ENCODE measurements around the gene DUOX2. TPM values are rescaled to one million over a fixed set of nuclear protein-coding genes. Genes with fewer than 3 reads are reported as not detected.

The DUOX2 gene
- total RNA-seq, 2 donors from 2014 or later: 0.42 TPM; not detected in 1

DNA sequence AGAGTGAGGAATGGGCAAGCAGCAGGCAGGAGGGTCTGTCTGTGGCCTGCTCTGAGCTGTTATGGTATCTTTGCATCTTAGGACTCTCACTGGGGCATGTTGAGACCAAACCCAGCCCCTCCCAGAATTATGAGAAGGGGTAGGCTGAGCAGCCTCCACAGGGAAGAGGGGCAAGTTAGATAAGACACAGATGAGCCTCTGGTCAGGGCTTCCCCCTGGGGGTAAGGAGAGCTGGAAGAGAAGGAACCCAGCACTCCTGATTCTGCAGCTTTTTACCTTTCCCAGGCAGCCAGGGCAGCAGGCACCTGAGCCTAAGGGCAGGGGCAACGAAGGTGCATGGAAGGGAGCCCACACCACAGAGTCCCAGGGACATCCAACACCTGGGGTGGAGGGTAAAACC lies 35.1 kb upstream of the DUOX2 start:
- H3K36me3 ChIP-seq: no peaks in the 10 kb centered on the region
- H3K4me3 ChIP-seq: no peak overlapping the region
- no peaks in the 10 kb centered on the region for H3K9me3 ChIP-seq
- TF ChIP-seq CTCF (IDR thresholded peaks at IDR 0.05): no peak
- no peak for ATAC-seq (ENCODE audit: insufficient number of reproducible peaks, low FRiP score, low read depth)
- DNase-seq (ENCODE audit: low spot score): no peak
- no peak overlapping the region for H3K27ac ChIP-seq
- no peaks in the 10 kb centered on the region for H3K4me1 ChIP-seq (ENCODE audit: control insufficient read depth in 1 of 2, low read depth in 2 of 2)
- H3K27me3 ChIP-seq (replicated peaks; ENCODE audit: insufficient read depth): no peaks in the 10 kb centered on the region

- H3K9me3 ChIP-seq: no peaks in the 10 kb centered on the region
- no peaks in the 10 kb centered on the region for H3K27me3 ChIP-seq (replicated peaks; ENCODE audit: insufficient read depth)
- no peak overlapping the region for H3K27ac ChIP-seq
- no peaks in the 10 kb centered on the region for H3K4me1 ChIP-seq (ENCODE audit: control insufficient read depth in 1 of 2, low read depth in 2 of 2)
- ATAC-seq (ENCODE audit: insufficient number of reproducible peaks, low FRiP score, low read depth) (no peak), DNase-seq (ENCODE audit: low spot score) (no peak)
- H3K4me3 ChIP-seq: no peak overlapping the region
- no peaks in the 10 kb centered on the region for H3K36me3 ChIP-seq
- no peak for TF ChIP-seq CTCF (IDR thresholded peaks at IDR 0.05)
These were observed 34.4 kb upstream of the DUOX2 start for GRCh38 chr15:45148076-45149059.

DNA sequence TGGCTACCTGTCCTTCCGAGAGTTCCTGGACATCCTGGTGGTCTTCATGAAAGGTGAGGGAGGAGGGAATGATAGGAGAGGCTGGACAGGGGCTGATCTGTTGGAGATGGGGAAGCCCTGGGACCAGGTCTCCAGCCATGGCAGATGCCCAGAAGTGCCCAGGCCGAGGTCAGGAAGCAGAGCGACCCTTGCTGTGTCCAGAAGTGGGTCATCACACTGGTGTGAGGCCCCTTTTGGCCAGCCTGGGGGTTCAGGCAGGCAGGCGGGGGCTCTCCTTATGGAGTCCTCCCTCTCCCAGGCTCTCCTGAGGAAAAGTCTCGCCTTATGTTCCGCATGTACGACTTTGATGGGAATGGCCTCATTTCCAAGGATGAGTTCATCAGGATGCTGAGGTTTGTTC lies 33.6 kb upstream of the DUOX2 start:
- no peaks in the 10 kb centered on the region for H3K9me3 ChIP-seq
- H3K27me3 ChIP-seq (replicated peaks; ENCODE audit: insufficient read depth): no peaks in the 10 kb centered on the region
- DNase-seq (ENCODE audit: low spot score) (no peak), ATAC-seq (ENCODE audit: insufficient number of reproducible peaks, low FRiP score, low read depth) (no peak)
- H3K4me1 ChIP-seq (ENCODE audit: control insufficient read depth in 1 of 2, low read depth in 2 of 2): no peaks in the 10 kb centered on the region
- no peaks in the 10 kb centered on the region for H3K36me3 ChIP-seq
- no peak overlapping the region for H3K4me3 ChIP-seq
- TF ChIP-seq CTCF (IDR thresholded peaks at IDR 0.05): no peak
- H3K27ac ChIP-seq: no peak overlapping the region

DNA sequence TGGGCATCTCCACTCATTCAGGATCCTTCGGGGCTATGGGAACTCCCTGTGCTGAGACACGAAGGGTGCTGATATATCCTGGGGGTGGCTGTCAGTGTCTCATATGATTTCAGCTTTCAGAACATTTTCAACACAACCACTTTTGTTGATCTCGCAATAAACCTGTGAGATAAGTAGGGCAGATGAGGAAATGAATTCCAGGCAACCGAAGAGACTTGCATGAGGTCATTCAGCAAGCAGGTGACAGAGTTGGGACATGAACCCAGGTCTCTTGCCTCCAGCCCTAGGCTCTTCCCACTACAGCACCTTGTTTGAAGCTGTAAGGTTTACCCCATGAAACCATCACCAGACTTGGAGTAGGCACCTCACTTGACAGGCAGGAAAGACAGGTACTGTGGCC lies 32.4 kb upstream of the DUOX2 start:
- H3K4me1 ChIP-seq (ENCODE audit: control insufficient read depth in 1 of 2, low read depth in 2 of 2): no peaks in the 10 kb centered on the region
- no peaks in the 10 kb centered on the region for H3K36me3 ChIP-seq
- no peak for TF ChIP-seq CTCF (IDR thresholded peaks at IDR 0.05)
- H3K27ac ChIP-seq: no peak overlapping the region
- ATAC-seq (ENCODE audit: insufficient number of reproducible peaks, low FRiP score, low read depth): no peak
- no peaks in the 10 kb centered on the region for H3K9me3 ChIP-seq
- DNase-seq (ENCODE audit: low spot score): no peak
- H3K4me3 ChIP-seq: no peak overlapping the region
- no peaks in the 10 kb centered on the region for H3K27me3 ChIP-seq (replicated peaks; ENCODE audit: insufficient read depth)

- H3K9me3 ChIP-seq: no peaks in the 10 kb centered on the region
- H3K4me1 ChIP-seq (ENCODE audit: control insufficient read depth in 1 of 2, low read depth in 2 of 2): no peaks in the 10 kb centered on the region
- H3K36me3 ChIP-seq: no peaks in the 10 kb centered on the region
- TF ChIP-seq CTCF (IDR thresholded peaks at IDR 0.05): no peak
- DNase-seq (ENCODE audit: low spot score): no peak
- no peaks in the 10 kb centered on the region for H3K27me3 ChIP-seq (replicated peaks; ENCODE audit: insufficient read depth)
- ATAC-seq (ENCODE audit: insufficient number of reproducible peaks, low FRiP score, low read depth): no peak
- H3K4me3 ChIP-seq: no peak overlapping the region
- no peak overlapping the region for H3K27ac ChIP-seq
These were observed 30.8 kb upstream of the DUOX2 start for GRCh38 chr15:45144775-45145174.
